ENCODE results near the gene FIZ1. TPM values are rescaled to one million over a fixed set of nuclear protein-coding genes. Genes with fewer than 3 reads are reported as not detected.

The FIZ1 gene
- total and polyA plus RNA-seq, 12 donors = 4.4 to 19.7 (median 10.4) TPM

DNA sequence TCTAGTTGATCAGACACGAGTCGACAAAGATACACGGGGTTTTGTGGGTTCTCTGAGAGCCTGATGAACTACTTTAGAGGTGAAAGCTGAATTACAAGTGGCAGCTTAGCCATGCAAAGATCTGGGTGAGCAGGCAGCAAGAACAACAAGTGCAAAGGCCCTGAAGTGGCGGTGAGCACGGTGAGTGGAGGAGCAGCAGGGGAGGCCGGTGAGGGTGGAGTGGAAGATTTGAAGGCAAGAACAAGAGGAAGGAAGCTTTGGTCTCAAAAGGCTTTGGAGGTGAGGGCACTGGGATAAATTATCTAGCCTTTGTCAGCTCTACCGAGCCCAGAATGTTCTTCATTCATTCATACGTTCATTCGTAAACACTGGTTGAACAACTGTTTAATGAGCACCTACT lies 7.5 kb upstream of the FIZ1 start:
- H3K36me3 ChIP-seq (replicated peaks in 1 of 2) = no peaks in the 10 kb centered on the region
- intact Hi-C loops (cut with DNase I) = no loop called here
- WGBS, 4 donors = 65 to 71% (median 69%) methylated on average over 9 of the region's 9 CpGs

DNA sequence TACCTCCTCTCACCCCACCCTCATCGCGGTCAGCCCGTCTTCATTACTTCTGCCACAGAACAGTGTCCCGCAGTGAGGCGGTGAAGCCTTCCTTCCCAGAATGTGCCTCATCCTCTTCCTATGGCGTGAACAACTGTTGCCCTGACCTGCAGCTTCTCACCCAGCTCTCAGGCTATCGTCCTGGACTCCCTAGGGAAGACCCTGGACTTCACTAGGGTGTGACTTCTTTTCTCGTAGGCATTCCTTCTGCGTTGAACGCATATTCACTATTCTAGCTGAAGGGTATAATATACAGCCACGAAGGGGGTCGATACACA lies 7.1 kb upstream of the FIZ1 start:
- no peak for TF ChIP-seq POLR2A (IDR thresholded peaks at IDR 0.05)
- TF ChIP-seq, protein P1, sequence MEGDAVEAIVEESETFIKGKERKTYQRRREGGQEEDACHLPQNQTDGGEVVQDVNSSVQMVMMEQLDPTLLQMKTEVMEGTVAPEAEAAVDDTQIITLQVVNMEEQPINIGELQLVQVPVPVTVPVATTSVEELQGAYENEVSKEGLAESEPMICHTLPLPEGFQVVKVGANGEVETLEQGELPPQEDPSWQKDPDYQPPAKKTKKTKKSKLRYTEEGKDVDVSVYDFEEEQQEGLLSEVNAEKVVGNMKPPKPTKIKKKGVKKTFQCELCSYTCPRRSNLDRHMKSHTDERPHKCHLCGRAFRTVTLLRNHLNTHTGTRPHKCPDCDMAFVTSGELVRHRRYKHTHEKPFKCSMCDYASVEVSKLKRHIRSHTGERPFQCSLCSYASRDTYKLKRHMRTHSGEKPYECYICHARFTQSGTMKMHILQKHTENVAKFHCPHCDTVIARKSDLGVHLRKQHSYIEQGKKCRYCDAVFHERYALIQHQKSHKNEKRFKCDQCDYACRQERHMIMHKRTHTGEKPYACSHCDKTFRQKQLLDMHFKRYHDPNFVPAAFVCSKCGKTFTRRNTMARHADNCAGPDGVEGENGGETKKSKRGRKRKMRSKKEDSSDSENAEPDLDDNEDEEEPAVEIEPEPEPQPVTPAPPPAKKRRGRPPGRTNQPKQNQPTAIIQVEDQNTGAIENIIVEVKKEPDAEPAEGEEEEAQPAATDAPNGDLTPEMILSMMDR (IDR thresholded peaks at IDR 0.05) = peak in 1 of 6 experiments; percentile 0
- H3K4me3 ChIP-seq = peak overlapping the region in 3 of 4 donors; percentile 62 to 91 (median 71)
- 16 to 21% (median 18%) methylated on average over 11 to 12 of the region's 12 CpGs for WGBS, 4 donors
- H3K9me3 ChIP-seq (replicated peaks in 1 of 3) = no peaks in the 10 kb centered on the region
- H3K4me1 ChIP-seq (replicated peaks in 1 of 2) = peaks cover 12 to 26% of the 10 kb centered on the region in 2 donors
- intact Hi-C loops (cut with DNase I) = no loop called here
- H3K27me3 ChIP-seq = no peaks in the 10 kb centered on the region
- H3K27ac ChIP-seq = peak overlapping the region; percentile 72 to 94 (median 91)
- no peak for DNase-seq
- H3K36me3 ChIP-seq (replicated peaks in 1 of 2) = no peaks in the 10 kb centered on the region

More for the DNA sequence above, 7.5 kb upstream of the FIZ1 start:
- peak overlapping the region in 1 of 4 donors; percentile 91 for H3K4me3 ChIP-seq
- TF ChIP-seq, protein P1 (IDR thresholded peaks at IDR 0.05) = no peak
- no peak for TF ChIP-seq POLR2A (IDR thresholded peaks at IDR 0.05)
- DNase-seq = no peak
- peaks cover 15 to 29% of the 10 kb centered on the region in 2 donors for H3K4me1 ChIP-seq (replicated peaks in 1 of 2)
- H3K27me3 ChIP-seq = no peaks in the 10 kb centered on the region
- H3K9me3 ChIP-seq (replicated peaks in 1 of 3) = no peaks in the 10 kb centered on the region
- peak overlapping the region in 3 of 5 donors; percentile 91 to 94 (median 92) for H3K27ac ChIP-seq

DNA sequence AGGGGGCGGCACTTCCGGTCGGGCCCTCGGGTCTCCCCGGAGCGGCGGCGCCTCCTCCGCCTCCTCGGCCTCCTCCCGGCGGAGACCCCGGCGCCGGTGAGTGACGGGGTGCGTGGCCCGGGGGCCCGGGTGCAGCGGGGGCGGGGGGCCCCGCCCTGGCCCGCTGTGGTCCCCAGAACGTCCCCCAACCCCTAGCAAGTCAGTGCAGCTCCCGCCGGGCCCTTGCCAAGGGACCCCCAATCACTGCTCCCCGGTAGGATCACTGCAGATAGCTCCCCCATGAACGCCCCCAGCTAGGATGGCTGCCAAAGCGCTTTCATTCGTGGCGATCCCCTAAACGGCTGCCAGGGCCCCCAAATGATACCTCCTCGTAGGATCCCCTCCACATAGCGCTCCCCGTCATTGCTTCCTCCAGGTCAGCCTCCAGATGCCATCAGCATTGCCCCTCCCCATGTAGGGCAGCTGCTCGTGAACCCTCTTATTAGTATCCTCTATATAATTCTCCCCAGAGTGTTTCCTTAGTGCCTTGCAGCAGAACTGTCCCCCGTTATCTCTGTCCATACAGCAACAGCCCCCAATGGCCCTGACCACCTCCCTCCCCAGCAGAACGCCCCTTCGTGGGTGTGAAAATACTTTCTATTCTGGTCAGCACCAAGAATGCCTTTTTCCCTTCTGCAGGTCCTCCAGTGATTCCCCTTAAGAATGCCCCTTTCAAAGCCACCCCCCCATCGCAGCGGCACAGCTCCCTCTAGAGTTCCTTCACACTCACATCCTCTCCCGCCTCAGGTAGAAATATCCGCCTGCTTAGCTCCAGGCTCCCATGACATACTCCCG lies 6.5 kb upstream of the FIZ1 start, which contains the start of gene ZNF865:
TSS of gene ZNF865 (plus strand) at position 11 of the 834 bp plus-strand sequence. CDS start 7,972 bp downstream, outside the sequence.
- Histone ChIP-seq H3K36me3 (replicated peaks in 1 of 2) (no peaks in the 10 kb centered on the region), H3K27ac (peak within 1 kb of the TSS; percentile 79 to 94 (median 91)), H3K9me3 (replicated peaks in 1 of 3) (no peaks in the 10 kb centered on the region), H3K4me3 (peak within 1 kb of the TSS in 3 of 4 donors; percentile 62 to 91 (median 71)), H3K27me3 (no peaks in the 10 kb centered on the region), H3K4me1 (replicated peaks in 1 of 2) (peaks cover 10 to 26% of the 10 kb centered on the region in 2 donors)
- WGBS, 4 donors = 1% methylated on average over 15 to 39 of the region's 44 CpGs
- intact Hi-C loops (cut with DNase I) = no loop called here
- no peak for TF ChIP-seq POLR2A (IDR thresholded peaks at IDR 0.05)
- TF ChIP-seq, protein P1 (IDR thresholded peaks at IDR 0.05) = peak in 5 of 6 experiments; percentile 30 to 78 (median 61)
- peak; percentile 71 to 84 (median 81) for DNase-seq

DNA sequence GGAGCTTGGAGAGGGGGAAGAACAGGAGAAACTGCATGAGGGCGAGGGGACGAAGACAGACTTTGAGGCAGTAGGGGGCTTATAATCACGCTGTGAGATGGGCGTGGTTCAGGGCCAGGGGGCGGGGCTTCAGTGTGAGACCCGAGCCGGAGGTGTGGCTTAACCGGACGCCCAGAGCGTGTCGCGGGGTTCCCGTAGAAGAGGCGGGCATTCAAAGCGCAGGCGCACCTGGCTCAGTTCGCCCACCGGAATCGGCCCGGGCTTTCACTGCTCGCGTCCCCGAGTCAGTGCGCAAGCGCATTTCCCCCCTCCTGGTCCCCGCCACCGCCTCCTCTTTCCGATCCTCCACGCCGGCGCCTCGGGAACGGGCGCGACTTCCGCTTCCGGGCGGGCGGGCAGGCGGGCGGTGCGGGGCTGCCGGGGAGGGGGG lies 5.9 kb upstream of the FIZ1 start:
- no peaks in the 10 kb centered on the region for H3K9me3 ChIP-seq (replicated peaks in 1 of 3)
- H3K27ac ChIP-seq = peak overlapping the region; percentile 79 to 94 (median 91)
- no peaks in the 10 kb centered on the region for H3K36me3 ChIP-seq (replicated peaks in 1 of 2)
- 0% methylated on average over 16 to 43 of the region's 43 CpGs for WGBS, 4 donors
- H3K4me1 ChIP-seq (replicated peaks in 1 of 2) = peaks cover 13 to 27% of the 10 kb centered on the region in 2 donors
- H3K4me3 ChIP-seq = peak overlapping the region in 3 of 4 donors; percentile 62 to 91 (median 71)
- TF ChIP-seq POLR2A (IDR thresholded peaks at IDR 0.05) = peak in 1 of 2 donors; percentile 26
- TF ChIP-seq, protein P1 (IDR thresholded peaks at IDR 0.05) = no peak
- no peaks in the 10 kb centered on the region for H3K27me3 ChIP-seq
- intact Hi-C loops (cut with DNase I) = no loop called here
- peak; percentile 97 to 98 (median 98) for DNase-seq
